GM18861 (cell line): ENCODE data around the gene ZDHHC3.
"Not testable (repeated sequence)": the region's sequence is repeated elsewhere in the genome, so short reads cannot be mapped to it uniquely, and the experiment has no call there.

Experiments used
- ATAC-seq: cut with Tn5 transposase; IDR thresholded peaks from one replicate; pipeline ENCODE4 v1.9.1; 2021; ENCODE audit not compliant: unreplicated experiment

The ZDHHC3 gene

DNA sequence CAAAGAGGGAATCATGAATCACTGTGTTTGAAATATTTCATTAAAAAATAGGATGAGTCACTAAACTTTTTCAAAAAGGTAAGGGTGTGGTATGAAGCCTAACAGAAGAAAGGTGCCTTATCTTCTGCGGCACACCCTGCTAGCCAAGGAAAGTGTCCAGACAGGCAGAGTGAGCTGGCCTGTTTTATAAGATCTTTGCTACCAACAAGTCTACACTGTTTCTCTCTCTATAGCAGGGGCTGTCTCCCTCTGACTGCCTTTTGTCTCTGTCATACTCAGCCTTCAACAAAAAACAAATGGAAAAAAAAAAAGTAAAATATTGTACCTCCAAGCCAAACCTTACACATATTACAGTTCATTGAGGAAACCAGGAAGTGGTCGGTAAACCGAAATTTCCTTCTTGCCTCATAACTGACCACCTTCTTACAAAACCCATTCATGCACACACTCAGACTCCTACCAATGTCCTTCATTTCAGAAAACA, 9.1 kb downstream of the ZDHHC3 start:
- no peak for ATAC-seq

DNA sequence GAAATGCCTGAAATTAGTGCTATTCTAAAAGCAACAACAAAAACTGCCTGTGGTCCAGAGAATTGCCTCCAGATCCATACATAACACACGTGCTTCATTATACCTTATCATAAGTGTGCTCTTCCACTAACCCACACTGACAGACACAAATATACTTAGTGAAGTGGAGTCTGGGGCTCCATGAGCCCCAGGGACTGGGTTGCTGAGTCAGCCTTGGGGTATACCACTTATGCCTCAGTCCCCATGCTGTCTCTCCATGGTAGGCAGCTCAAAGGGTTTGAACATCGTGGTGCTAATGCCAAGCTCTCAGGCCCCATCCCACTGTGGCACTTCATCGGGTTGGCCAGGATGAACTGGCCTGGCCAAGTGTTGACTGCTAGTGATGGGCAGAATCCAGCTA, 10.8 kb downstream of the ZDHHC3 start:
- ATAC-seq = no peak

DNA sequence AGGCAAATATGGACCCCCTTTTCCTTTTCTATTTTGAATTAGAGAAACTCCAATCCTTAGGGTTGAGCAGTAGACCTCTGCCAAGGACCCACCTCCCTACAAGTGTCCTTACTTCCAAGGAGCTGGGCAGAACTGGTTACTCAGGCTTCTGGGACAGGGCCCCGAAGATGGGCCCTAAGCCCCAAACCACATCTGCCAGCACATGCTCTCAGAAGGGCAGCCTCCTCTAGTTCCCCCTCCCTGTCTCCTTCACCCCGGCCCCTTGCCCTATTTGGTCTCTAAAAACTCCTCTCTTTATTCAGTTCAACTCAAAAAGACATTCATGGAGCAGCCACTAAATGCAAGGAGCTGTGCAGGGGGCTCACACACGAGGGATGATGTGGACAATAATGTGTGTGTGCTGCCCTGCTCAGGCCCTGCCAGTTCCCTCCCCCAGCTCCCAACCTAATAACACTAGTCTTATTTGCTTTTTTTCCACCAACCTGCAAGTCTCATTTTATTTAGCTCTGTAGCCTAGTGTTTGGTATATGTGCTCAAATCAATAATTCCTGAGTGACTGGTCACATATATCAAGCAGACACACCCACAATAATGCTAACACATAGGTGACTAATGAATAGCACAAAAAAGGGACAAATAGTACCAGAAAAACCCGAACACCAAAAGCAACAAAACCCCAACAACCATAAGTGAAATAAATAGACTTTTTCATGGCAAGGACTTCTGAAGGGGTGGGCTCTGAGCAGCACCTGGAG, 12.2 kb downstream of the ZDHHC3 start:
- ATAC-seq = no peak

DNA sequence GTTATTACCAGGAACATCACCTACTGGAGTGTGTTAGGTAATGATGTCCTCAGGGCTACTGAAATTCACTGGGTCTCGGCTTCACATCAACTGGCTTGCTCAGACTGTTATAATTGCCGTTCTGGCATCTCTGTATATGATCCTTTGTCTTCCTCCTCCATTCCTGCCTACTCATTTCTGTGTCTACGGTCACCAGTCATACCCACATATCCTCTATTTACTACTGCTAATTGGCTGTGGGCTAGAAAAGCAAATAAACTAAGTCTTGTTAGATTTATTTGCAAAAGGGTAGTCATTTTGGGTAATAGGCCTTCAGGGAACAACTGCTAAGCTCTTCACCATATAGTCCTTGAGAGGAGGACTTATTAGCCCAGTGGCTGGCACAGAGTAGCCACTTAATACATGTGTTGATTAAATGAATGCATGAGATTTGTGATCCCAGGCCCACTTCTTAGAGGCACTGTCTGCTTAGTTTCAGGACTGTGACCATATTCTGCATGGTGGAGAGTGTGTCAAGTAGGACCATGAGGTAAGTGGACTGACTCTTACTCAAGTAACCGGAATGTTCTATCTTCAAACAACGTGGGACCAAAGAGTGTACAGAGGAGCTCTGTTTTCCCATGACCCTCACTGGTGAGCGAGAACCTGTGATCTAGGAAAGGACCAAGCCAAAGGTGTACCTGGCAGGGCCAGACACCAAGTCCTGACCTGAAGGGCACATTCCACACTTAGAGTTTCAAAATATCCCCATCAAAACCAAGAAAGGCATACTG, 13.2 kb downstream of the ZDHHC3 start:
- ATAC-seq = no peak

GRCh38 chr3:44961888-44962287, 14.1 kb downstream of the ZDHHC3 start:
- no peak for ATAC-seq

DNA sequence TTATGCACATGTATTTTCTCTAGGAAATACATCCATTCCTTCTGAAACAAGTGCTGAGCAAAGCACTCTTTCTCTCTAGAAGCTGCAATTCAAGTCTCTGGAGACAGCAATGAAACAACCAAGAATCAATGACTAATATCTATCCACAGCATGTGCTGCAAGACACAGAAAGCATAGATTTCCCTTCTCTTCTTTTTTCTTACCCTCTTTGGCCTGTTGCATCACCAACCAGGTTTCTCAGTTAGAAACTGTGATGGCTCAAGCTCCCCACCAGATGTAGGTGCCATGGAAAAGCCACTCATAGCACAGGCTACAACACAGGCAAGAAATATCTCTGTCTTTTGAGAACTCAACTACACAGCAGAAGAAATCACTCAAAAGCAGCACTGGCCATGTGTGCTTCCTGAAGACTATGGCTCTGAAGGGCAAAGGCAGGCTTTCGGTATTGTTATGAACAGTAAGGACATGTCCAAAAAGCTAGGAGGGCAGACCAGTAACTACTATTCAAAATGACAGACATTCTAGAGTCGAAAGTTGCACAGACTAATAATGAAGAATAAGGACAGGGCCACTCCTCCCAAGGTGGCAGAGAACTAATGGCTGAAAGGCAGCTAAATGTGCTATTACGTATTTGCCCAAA, 15.5 kb downstream of the ZDHHC3 start:
- no peak for ATAC-seq

DNA sequence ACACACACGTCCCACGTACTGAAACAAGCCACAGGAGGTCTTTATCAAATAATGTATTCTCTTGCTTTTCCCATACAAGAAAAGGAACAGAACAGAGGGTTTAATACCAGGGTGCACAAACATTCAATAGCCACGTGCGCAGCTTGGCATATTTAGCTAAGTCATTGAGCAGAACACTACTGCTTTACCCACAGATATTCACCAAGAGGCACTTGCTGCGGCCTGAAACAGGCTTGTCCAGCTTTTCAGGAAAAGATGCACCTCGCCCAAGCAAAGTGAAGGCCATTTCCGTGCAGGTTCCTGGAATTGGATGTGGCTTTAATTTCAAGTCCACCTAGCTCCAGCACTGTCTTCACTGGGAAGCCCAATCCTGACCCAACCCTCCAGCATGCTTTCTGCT, 17.6 kb downstream of the ZDHHC3 start:
- ATAC-seq = no peak

DNA sequence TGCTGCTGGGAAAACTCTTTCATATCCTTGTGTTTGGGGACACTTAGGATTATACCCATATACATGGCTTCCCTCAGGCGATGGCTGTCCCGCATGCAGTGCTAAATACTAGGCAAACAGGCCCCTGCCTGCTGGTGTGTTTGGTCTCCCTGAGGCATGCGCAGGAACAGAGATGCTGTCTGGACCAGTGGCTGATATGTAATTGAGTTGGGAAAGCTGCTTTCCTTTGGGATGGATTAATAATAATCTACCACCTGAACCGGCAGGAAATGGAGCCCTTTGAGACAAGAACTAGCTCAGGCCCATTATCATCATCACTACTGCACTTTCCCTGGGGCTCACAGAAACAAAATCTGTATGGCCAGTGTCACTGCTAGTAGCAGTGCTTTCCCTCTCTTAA, 18.0 kb downstream of the ZDHHC3 start:
- ATAC-seq = no peak

- no peak for ATAC-seq
Measured at GRCh38 chr3:44955917-44956316, 20.1 kb downstream of the ZDHHC3 start.

GRCh38 chr3:44954962-44955361, 21.0 kb downstream of the ZDHHC3 start:
- peak; percentile 69 for ATAC-seq

GRCh38 chr3:44954304-44954703, 21.7 kb downstream of the ZDHHC3 start:
- no peak for ATAC-seq

- ATAC-seq = no peak
Measured at GRCh38 chr3:44952689-44953088, 23.3 kb downstream of the ZDHHC3 start.

- no peak for ATAC-seq
Measured at GRCh38 chr3:44950275-44950734, 25.7 kb downstream of the ZDHHC3 start.

- ATAC-seq = not testable (repeated sequence)
Measured at GRCh38 chr3:44949770-44950169, 26.2 kb downstream of the ZDHHC3 start.

- ATAC-seq = no peak
Measured at GRCh38 chr3:44948239-44948638, 27.7 kb downstream of the ZDHHC3 start.

DNA sequence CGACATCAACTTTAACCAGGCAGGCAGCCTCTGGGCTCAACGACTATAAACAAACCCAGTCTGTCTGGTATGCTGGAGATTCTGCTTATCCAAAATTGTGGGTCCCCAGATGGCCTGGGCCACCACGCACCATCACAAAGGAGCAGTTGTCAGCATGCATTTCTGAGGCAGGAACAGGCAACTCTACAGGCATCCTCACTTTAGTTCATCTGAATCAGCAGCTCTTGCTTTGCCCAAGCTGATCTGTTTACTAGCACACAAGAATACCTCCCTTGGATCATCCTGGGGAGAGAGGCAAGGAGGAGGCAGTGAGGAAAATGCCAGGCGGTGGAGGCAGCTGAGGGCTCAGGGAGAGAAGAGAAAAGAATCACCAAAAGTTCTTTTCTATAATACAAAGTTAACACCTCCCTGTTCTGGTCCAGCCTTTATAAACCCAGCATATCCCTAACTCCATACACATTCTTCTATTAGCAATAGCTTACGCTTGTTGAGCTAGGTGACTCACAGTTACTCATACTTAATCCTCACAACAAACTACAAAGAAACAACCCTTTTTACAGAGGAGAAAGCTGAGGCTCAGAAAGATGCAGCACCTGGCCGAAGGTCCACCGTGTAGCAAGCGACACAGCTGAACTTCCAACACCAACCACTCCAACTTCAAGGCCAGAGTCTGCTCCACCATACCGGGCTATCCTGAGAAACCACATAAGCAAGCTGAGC, 33.6 kb downstream of the ZDHHC3 start:
- ATAC-seq = no peak

DNA sequence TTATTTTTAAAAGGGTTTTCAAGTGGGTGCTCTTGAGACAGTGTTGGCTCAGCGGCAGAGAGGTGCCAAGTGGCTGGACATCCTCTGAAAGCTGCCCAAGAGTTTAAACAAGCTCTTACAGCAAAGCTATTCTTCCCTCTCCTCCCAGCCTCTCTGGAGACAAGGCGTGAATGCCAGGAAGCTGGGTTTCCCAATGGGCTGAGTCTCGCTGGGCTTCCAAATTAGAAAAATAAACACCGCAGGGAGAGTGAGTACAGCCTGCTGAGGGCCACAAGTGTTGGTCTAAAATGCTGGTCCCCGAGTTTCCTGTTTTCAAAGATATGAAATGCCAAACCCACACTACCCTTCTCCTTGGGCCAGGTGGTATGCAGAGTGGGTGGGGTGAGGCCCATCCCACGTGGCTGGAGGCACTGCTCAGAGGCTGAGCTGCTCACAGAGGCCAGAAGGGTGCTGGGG, 36.4 kb downstream of the ZDHHC3 start:
- no peak for ATAC-seq

GRCh38 chr3:44932986-44933944, 42.7 kb downstream of the ZDHHC3 start:
- ATAC-seq = no peak

DNA sequence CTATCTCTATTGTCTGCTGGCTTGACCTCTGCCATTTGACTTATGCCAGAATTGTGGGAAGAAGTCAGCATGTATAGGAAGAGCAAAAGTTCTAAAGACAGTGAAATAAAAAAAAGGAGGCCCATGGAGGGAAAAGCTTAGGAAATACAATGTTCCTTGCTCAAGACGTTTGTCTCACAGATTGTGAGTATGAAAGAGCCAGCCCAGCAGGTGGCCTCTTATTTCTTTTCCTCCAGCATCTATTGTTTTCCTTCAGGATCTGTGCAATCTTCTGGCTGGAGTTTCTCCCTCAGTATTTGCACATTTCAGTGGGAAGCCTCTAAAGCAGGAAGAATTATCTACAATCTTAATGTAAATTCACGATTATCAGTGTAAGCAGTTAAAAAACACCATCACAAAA, 43.7 kb downstream of the ZDHHC3 start:
- no peak for ATAC-seq

DNA sequence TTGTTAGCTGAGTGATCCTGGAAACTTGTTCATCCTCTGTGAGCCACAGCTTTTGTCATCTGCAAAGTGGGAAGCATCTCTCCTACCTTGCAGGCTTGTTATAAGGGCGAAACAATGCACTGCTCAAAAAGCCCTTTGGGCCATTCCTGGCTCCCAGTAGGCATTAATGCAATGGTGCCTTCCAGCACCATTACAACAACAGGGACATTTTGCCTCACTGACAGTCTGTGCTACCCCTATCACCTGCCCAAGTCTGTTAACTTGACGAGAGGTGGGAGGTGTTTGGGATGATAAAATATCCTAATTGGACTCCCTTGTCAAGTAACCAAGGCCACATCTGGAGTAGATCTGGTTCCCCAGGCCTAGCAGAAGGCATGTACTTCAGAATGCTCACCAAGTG, 44.2 kb downstream of the ZDHHC3 start:
- no peak for ATAC-seq
